HepG2 (cell line): ENCODE results near the gene CALN1. TPM values are rescaled to one million over a fixed set of nuclear protein-coding genes. Genes with fewer than 3 reads are reported as not detected.

Experiments used
- ATAC-seq: fragments of 200-7000 bp; cut with Tn5 transposase; 3 replicates; pipeline ENCODE4 v1.9.1; 2020; ENCODE audit warnings: mild to moderate bottlenecking, moderate library complexity
- BruUV-seq: library from RNA; stranded (reverse); fragments of 400-500 nt; replicated peaks from 2 replicates; lab custom pipeline; 2021; lab: Mats Ljungman, UMichigan
- CTCF ChIA-PET: fragments of 300-600 bp; formaldehyde crosslinking; extraction: SDS; loops from one replicate; lab custom pipeline; 2021; ENCODE audit warnings: low total read pairs, inconsistent platforms, low intra/inter-chr PET ratio; lab: Yijun Ruan, JAX
- POLR2A ChIA-PET: fragments of 350-600 bp; sonication (Branson Sonifier 250); formaldehyde crosslinking; loops from one replicate; lab custom pipeline; 2020; ENCODE audit warnings: antibody characterized with exemption, inconsistent platforms; lab: Yijun Ruan, JAX
- DNase-seq: peaks from one replicate; pipeline ENCODE4 v3.0.0-alpha.2; 2015; ENCODE audit warnings: low spot score
- FAIRE-seq: peaks from 3 replicates; lab custom pipeline; 2011; peaks lifted over from hg19 to GRCh38; lab: Jason Lieb, UNC
- H2AFZ ChIP-seq: one replicate; pipeline ENCODE4 v1.6.1; 2011; ENCODE audit warnings: low read length, inconsistent platforms
- H3K27ac ChIP-seq: fragments of 300-600 bp; 3 replicates; pipeline ENCODE4 v1.8.0; 2011; ENCODE audit warnings: mixed run types, mild to moderate bottlenecking, mixed read lengths, low read length, inconsistent platforms; ENCODE audit not compliant: insufficient read depth; ENCODE audit errors: extremely low read length
- H3K27me3 ChIP-seq, 2 experiments: fragments of 200-600 bp in 1 of 2; 2 replicates in 1 of 2; 3 replicates in 1 of 2; pipeline versions ENCODE4 v1.6.0 to v1.8.0; 2011; ENCODE audit warnings: low read length in 2 of 2, mild to moderate bottlenecking in 2 of 2, moderate library complexity in 2 of 2, inconsistent platforms in 1 of 2; ENCODE audit not compliant: insufficient read depth in 2 of 2, control insufficient read depth in 1 of 2
- H3K36me3 ChIP-seq, 2 experiments: fragments of 200-600 bp in 1 of 2; replicated peaks in 1 of 2; 2 replicates in 1 of 2; 3 replicates in 1 of 2; pipeline versions ENCODE4 v1.5.1 to v1.8.0; 2011; ENCODE audit warnings: low read length in 2 of 2, inconsistent platforms in 1 of 2; ENCODE audit not compliant: insufficient read depth in 2 of 2, control insufficient read depth in 1 of 2
- H3K4me1 ChIP-seq: 2 replicates; pipeline ENCODE4 v1.5.1; 2012; ENCODE audit warnings: low read length, inconsistent platforms; ENCODE audit not compliant: insufficient read depth
- H3K4me2 ChIP-seq: 2 replicates; pipeline ENCODE4 v1.6.0; 2011; ENCODE audit warnings: low read depth, low read length, inconsistent platforms
- H3K4me3 ChIP-seq, 3 experiments: fragments of 200-600 bp in 1 of 3; sonication (generic), shearing (Covaris generic) in 1 of 3; replicated peaks in 1 of 3; 2 replicates each; pipeline ENCODE4 v1.5.1; 2011 to 2016; ENCODE audit warnings: low read length in 3 of 3, inconsistent platforms in 2 of 3, low read depth in 2 of 3, mild to moderate bottlenecking in 2 of 3, control low read depth in 1 of 3, mixed read lengths in 1 of 3; ENCODE audit not compliant: insufficient read depth in 1 of 3
- H3K79me2 ChIP-seq: one replicate; pipeline ENCODE4 v1.6.1; 2011; ENCODE audit warnings: low read length, inconsistent platforms; ENCODE audit not compliant: insufficient read depth
- H3K9ac ChIP-seq: 2 replicates; pipeline ENCODE4 v1.6.0; 2011; ENCODE audit warnings: mild to moderate bottlenecking, low read depth, low read length, inconsistent platforms; ENCODE audit not compliant: insufficient read depth
- H3K9me3 ChIP-seq: 2 replicates; pipeline ENCODE4 v1.5.1; 2012; ENCODE audit warnings: mild to moderate bottlenecking, low read length
- H4K20me1 ChIP-seq: 2 replicates; pipeline ENCODE4 v1.6.0; 2011; ENCODE audit warnings: inconsistent platforms, mild to moderate bottlenecking, low read length, moderate library complexity; ENCODE audit not compliant: insufficient read depth
- ARHGAP35 ChIP-seq: sonication (generic); formaldehyde crosslinking; IDR thresholded peaks from 2 replicates; pipeline ENCODE4 v1.9.0; 2022; ENCODE audit warnings: mild to moderate bottlenecking, inconsistent platforms, moderate library complexity, missing genetic modification reagents, borderline replicate concordance
- MAFF ChIP-seq: IDR thresholded peaks from 2 replicates; pipeline ENCODE4 v1.6.1; 2011; ENCODE audit warnings: low read depth, low read length, improper control_type of control experiment
- SCMH1 ChIP-seq: sonication (generic); formaldehyde crosslinking; IDR thresholded peaks from 2 replicates; pipeline ENCODE4 v1.9.0; 2021; ENCODE audit warnings: missing genetic modification reagents, mild to moderate bottlenecking, borderline replicate concordance
- XBP1 ChIP-seq: sonication (generic); formaldehyde crosslinking; IDR thresholded peaks from 2 replicates; pipeline ENCODE4 v1.5.0; 2020; ENCODE audit warnings: missing genetic modification reagents
- ZNF644 ChIP-seq: IDR thresholded peaks from 2 replicates; pipeline ENCODE4 v1.6.1; 2016; ENCODE audit warnings: low read depth
- WGBS: methylation state at CpG from one replicate; pipeline ENCODE4 v1.1.6; 2017; ENCODE audit warnings: low lambda C conversion rate; 5-methylcytosine and 5-hydroxymethylcytosine counted together
- in situ Hi-C: cut with HindIII; loops from 2 replicates; pipeline ENCODE4 v1.10.0; 2017; ENCODE audit warnings: low pct_unique_long_range_greater_than_20kb; ENCODE audit not compliant: extremely low pct_ligation_motif_present
- intact Hi-C: fragments of 100-400 bp; cut with micrococcal nuclease; formaldehyde crosslinking; loops from one replicate; pipeline ENCODE4 v1.10.0; 2022; ENCODE audit not compliant: unreplicated experiment
- polyA plus RNA-seq, 8 experiments: library from polyadenylated mRNA; depleted of rRNA in 3 of 8; stranded (reverse) in 7 of 8; unstranded in 1 of 8; fragments of >200 nt; fragmentation: Illumina TruSeq in 4 of 8; extraction: Trizol in 4 of 8; gene quantifications; 2 replicates each; pipeline versions ENCODE4 v1.2.1 to v1.2.3, GENCODE V29; 2011 to 2016; ENCODE audit warnings: low read depth in 4 of 8, missing spikeins in 1 of 8, mixed read lengths in 1 of 8; ENCODE audit not compliant: insufficient read depth in 1 of 8
- total RNA-seq, 5 experiments: library from RNA; depleted of rRNA; stranded (reverse); fragments of >200 nt; fragmentation: Illumina TruSeq; extraction: Trizol; gene quantifications; 2 replicates each; pipeline ENCODE4 v1.2.3, GENCODE V29; 2016; ENCODE audit warnings: low read depth in 1 of 5
- TF ChIP-seq, protein P1 (sequence below): sonication (generic); formaldehyde crosslinking; IDR thresholded peaks from 2 replicates; pipeline ENCODE4 v1.5.0; 2020; ENCODE audit warnings: mild to moderate bottlenecking, missing genetic modification reagents, borderline replicate concordance
- TF ChIP-seq, protein P2 (sequence below): sonication (generic); formaldehyde crosslinking; IDR thresholded peaks from 2 replicates; pipeline ENCODE4 v1.4.0; 2020; ENCODE audit warnings: missing genetic modification reagents, low read depth, mild to moderate bottlenecking, borderline replicate concordance
- TF ChIP-seq, protein P3 (sequence below): sonication (generic); formaldehyde crosslinking; IDR thresholded peaks from 2 replicates; pipeline ENCODE4 v1.5.0; 2020; ENCODE audit warnings: mild to moderate bottlenecking, missing genetic modification reagents

CALN1 gene
- total and polyA plus RNA-seq, 2 of the 13 experiments (the other 11 are each of a cell fraction or from before 2014, with no cell fraction given), result not detected

DNA sequence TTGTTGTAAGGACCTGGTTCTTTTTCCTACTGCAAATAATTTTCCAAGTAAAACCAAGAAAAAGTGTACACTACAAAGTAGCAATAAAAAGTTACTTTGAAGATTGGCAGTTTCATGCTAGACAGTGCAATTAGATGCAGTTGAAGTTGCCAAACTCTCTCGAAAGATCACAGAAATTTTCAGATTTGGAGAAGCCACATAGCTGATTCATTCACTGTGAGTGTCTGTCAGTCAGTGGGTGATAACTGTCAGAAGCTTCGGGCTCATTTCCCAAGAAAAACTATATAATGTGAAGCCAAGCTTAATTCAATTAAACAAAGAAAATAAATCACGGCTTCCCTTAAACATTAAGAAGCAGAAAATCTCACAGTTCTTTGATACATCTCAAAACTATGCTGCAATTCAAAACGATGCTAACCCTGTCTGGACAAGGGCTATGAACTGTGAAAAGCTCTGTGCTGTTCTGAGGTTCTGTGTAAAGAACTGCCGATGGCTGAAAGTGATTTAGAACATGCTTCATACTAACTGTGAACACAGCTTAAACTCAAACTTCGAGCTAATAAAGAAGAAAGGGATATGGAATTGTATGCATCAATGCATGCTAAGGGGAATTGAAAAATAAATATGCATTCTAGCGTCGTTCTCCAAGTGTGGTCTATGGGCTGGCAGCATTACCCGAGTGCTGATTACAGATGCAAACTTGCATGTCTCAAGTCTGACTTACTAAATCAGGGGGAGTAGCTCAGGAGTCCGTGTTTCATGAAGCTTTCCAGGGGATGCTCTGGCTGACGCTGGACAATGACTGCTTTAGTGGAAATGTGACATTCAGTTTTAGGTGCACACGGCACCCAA is 557.4 kb downstream of the CALN1 start:
- TF ChIP-seq ARHGAP35 (no peak), ZNF644 (CRISPR knock-in tag) (no peak), SCMH1 (CRISPR knock-in tag) (no peak)
- H2AFZ ChIP-seq, result no peak overlapping the region
- DNase-seq (no peak), ATAC-seq (no peak), FAIRE-seq (no peak)
- H3K9ac ChIP-seq, result no peak overlapping the region
- no peak overlapping the region for H3K4me2 ChIP-seq
- no peaks in the 10 kb centered on the region for H3K4me1 ChIP-seq
- no peaks in the 10 kb centered on the region for H3K79me2 ChIP-seq
- no peaks in the 10 kb centered on the region for H4K20me1 ChIP-seq
- ChIA-PET POLR2A (no interaction called here), CTCF (no interaction called here)
- WGBS, result 3% methylated on average over 12 of the region's 12 CpGs
- no peaks in the 10 kb centered on the region for H3K9me3 ChIP-seq
- intact Hi-C loops (no loop called here), in situ Hi-C loops (no loop called here)
- H3K36me3 ChIP-seq, result no peaks in the 10 kb centered on the region
- H3K4me3 ChIP-seq, result no peak overlapping the region
- BruUV-seq, result no TSS peak
- H3K27ac ChIP-seq, result no peak overlapping the region
- H3K27me3 ChIP-seq, result peaks cover 0 to 3% of the 10 kb centered on the region in 2 experiments; a peak in 1 of 5 replicates

DNA sequence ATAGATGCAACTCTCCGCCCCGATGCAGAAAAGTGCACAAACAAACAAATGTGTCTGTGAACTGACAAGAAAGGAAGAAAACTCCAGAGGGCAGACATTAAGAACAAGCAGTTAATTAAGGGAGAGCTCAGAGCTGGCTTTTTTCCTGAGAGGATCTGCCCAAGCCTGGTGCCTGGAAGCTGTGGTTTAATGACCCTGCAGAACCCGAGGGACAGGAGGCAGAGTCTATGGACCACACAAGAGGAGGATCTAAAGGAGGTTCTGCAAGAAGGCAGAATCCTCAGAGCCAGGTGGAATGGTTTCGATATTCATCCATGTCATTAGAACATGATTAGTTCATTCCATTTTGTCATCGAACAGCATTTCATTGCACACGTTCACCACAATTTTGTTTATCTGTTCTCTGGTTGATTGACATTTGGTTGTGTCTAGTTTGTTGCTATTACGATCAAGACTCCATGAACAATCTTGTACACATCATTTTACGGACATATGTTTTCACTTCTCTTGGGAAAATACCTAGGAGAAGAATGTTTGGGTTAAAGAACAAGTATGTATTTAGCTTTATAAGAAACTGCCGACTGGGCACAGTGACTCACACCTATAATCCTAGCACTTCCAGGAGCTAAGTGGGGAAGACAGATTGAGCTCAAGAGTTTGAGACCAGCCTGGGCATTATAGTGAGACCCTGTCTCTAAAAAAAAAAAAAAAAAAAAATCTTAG is 560.2 kb downstream of the CALN1 start:
- FAIRE-seq (no peak), DNase-seq (no peak), ATAC-seq (no peak)
- intact Hi-C loops, result no loop called here
- 26% methylated on average over 9 of the region's 9 CpGs for WGBS
- CTCF ChIA-PET, result no interaction called here
- in situ Hi-C loops, result no loop called here
- Histone ChIP-seq H3K79me2 (no peaks in the 10 kb centered on the region), H3K4me1 (no peaks in the 10 kb centered on the region), H3K27me3 (peaks cover 0 to 3% of the 10 kb centered on the region in 2 experiments; a peak in 1 of 5 replicates), H3K4me3 (no peak overlapping the region), H3K9ac (no peak overlapping the region), H3K9me3 (no peaks in the 10 kb centered on the region), H3K27ac (no peak overlapping the region), H2AFZ (no peak overlapping the region), H3K36me3 (no peaks in the 10 kb centered on the region), H4K20me1 (no peaks in the 10 kb centered on the region), H3K4me2 (no peak overlapping the region)
- POLR2A ChIA-PET, result no interaction called here
- no TSS peak for BruUV-seq
- TF ChIP-seq, protein P1, sequence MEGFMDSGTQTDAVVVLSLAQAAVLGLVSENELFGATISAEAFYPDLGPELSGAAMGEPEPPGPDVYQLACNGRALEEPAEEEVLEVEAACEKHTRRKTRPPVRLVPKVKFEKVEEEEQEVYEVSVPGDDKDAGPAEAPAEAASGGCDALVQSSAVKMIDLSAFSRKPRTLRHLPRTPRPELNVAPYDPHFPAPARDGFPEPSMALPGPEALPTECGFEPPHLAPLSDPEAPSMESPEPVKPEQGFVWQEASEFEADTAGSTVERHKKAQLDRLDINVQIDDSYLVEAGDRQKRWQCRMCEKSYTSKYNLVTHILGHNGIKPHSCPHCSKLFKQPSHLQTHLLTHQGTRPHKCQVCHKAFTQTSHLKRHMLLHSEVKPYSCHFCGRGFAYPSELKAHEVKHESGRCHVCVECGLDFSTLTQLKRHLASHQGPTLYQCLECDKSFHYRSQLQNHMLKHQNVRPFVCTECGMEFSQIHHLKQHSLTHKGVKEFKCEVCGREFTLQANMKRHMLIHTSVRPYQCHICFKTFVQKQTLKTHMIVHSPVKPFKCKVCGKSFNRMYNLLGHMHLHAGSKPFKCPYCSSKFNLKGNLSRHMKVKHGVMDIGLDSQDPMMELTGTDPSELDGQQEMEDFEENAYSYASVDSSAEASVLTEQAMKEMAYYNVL (CRISPR knock-in tag), result no peak
- TF ChIP-seq, protein P2, sequence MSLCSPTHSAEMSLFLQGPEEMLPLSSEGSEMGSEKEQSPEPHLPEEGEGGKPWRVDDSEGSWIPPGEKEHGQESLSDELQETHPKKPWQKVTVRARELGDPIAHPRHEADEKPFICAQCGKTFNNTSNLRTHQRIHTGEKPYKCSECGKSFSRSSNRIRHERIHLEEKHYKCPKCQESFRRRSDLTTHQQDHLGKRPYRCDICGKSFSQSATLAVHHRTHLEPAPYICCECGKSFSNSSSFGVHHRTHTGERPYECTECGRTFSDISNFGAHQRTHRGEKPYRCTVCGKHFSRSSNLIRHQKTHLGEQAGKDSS (CRISPR knock-in tag), result no peak
- TF ChIP-seq MAFF (peak; percentile 53; the same call in 1 of the 2 replicates), XBP1 (CRISPR knock-in tag) (no peak)
- TF ChIP-seq, protein P3, sequence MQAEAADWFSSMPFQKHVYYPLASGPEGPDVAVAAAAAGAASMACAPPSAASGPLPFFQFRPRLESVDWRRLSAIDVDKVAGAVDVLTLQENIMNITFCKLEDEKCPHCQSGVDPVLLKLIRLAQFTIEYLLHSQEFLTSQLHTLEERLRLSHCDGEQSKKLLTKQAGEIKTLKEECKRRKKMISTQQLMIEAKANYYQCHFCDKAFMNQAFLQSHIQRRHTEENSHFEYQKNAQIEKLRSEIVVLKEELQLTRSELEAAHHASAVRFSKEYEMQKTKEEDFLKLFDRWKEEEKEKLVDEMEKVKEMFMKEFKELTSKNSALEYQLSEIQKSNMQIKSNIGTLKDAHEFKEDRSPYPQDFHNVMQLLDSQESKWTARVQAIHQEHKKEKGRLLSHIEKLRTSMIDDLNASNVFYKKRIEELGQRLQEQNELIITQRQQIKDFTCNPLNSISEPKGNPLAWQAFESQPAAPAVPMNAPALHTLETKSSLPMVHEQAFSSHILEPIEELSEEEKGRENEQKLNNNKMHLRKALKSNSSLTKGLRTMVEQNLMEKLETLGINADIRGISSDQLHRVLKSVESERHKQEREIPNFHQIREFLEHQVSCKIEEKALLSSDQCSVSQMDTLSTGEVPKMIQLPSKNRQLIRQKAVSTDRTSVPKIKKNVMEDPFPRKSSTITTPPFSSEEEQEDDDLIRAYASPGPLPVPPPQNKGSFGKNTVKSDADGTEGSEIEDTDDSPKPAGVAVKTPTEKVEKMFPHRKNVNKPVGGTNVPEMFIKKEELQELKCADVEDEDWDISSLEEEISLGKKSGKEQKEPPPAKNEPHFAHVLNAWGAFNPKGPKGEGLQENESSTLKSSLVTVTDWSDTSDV (CRISPR knock-in tag), result no peak
